ENCODE data around the gene XAB2.
A peak's percentile ranks its signal among the peaks of the same experiment; 100 is the strongest.

The XAB2 gene

GRCh38 chr19:7629347-7630054 lies at the start of gene XAB2, which contains the start of gene PET100:
Gene XAB2 (minus strand): TSS chr19:7629545. CDS start chr19:7629527, 18 bp downstream.
Gene PET100 (plus strand): TSS chr19:7629793. CDS start chr19:7629834, 41 bp downstream.
- DNase-seq: peak; percentile 99
- TF ChIP-seq POLR2A (IDR thresholded peaks at IDR 0.05; ENCODE audit: low read length) (peak; percentile 81), GATA1 (IDR thresholded peaks at IDR 0.05; ENCODE audit: low read depth, low read length) (no peak)

- TF ChIP-seq GATA1 (IDR thresholded peaks at IDR 0.05; ENCODE audit: low read depth, low read length) (no peak), POLR2A (IDR thresholded peaks at IDR 0.05; ENCODE audit: low read length) (no peak)
- DNase-seq: peak in 1 of 2 experiments; percentile 20
Observed at GRCh38 chr19:7677669-7678311, 48.4 kb upstream of the XAB2 start.

- no peak for DNase-seq
- TF ChIP-seq POLR2A (IDR thresholded peaks at IDR 0.05; ENCODE audit: low read length) (no peak), GATA1 (IDR thresholded peaks at IDR 0.05; ENCODE audit: low read depth, low read length) (no peak)
Observed at GRCh38 chr19:7676854-7677253, 47.5 kb upstream of the XAB2 start, which contains the start of gene MCEMP1. Gene MCEMP1 (plus strand): TSS chr19:7677090. CDS start chr19:7677121, 31 bp downstream.

- no peak for DNase-seq
Observed at GRCh38 chr19:7676376-7676775, 47.0 kb upstream of the XAB2 start.

GRCh38 chr19:7674010-7675005 lies 45.0 kb upstream of the XAB2 start:
- TF ChIP-seq POLR2A (IDR thresholded peaks at IDR 0.05; ENCODE audit: low read length) (no peak), GATA1 (IDR thresholded peaks at IDR 0.05; ENCODE audit: low read depth, low read length) (no peak)
- peak; percentile 67 to 72 for DNase-seq

More at GRCh38 chr19:7676376-7676775, 47.0 kb upstream of the XAB2 start:
- TF ChIP-seq GATA1 (IDR thresholded peaks at IDR 0.05; ENCODE audit: low read depth, low read length) (no peak), POLR2A (IDR thresholded peaks at IDR 0.05; ENCODE audit: low read length) (no peak)

GRCh38 chr19:7672522-7672921 lies 43.2 kb upstream of the XAB2 start:
- no peak for DNase-seq
- TF ChIP-seq POLR2A (IDR thresholded peaks at IDR 0.05; ENCODE audit: low read length): no peak

GRCh38 chr19:7670790-7671189 lies 41.4 kb upstream of the XAB2 start:
- DNase-seq: no peak
- TF ChIP-seq GATA1 (IDR thresholded peaks at IDR 0.05; ENCODE audit: low read depth, low read length) (no peak), POLR2A (IDR thresholded peaks at IDR 0.05; ENCODE audit: low read length) (no peak)

- no peak for TF ChIP-seq GATA1 (IDR thresholded peaks at IDR 0.05; ENCODE audit: low read depth, low read length)
- no peak for TF ChIP-seq POLR2A (IDR thresholded peaks at IDR 0.05; ENCODE audit: low read length)
- DNase-seq: no peak
Observed at GRCh38 chr19:7670150-7670783, 40.9 kb upstream of the XAB2 start.

- DNase-seq: no peak
- TF ChIP-seq GATA1 (IDR thresholded peaks at IDR 0.05; ENCODE audit: low read depth, low read length): no peak
- TF ChIP-seq POLR2A (IDR thresholded peaks at IDR 0.05; ENCODE audit: low read length): no peak
Observed at GRCh38 chr19:7669641-7670040, 40.3 kb upstream of the XAB2 start.

- no peak for DNase-seq
- TF ChIP-seq GATA1 (IDR thresholded peaks at IDR 0.05; ENCODE audit: low read depth, low read length) (no peak), POLR2A (IDR thresholded peaks at IDR 0.05; ENCODE audit: low read length) (no peak)
Observed at GRCh38 chr19:7668842-7669241, 39.5 kb upstream of the XAB2 start, which contains the start of gene RETN. Gene RETN (plus strand): TSS chr19:7669049. CDS start chr19:7669327, 278 bp downstream.

GRCh38 chr19:7665076-7665475 lies 35.7 kb upstream of the XAB2 start:
- no peak for TF ChIP-seq GATA1 (IDR thresholded peaks at IDR 0.05; ENCODE audit: low read depth, low read length)
- TF ChIP-seq POLR2A (IDR thresholded peaks at IDR 0.05; ENCODE audit: low read length): no peak
- no peak for DNase-seq

- DNase-seq: no peak
- TF ChIP-seq GATA1 (IDR thresholded peaks at IDR 0.05; ENCODE audit: low read depth, low read length) (no peak), POLR2A (IDR thresholded peaks at IDR 0.05; ENCODE audit: low read length) (no peak)
Observed at GRCh38 chr19:7663706-7664105, 34.4 kb upstream of the XAB2 start.

GRCh38 chr19:7662657-7663056 lies 33.3 kb upstream of the XAB2 start:
- DNase-seq: no peak
- TF ChIP-seq POLR2A (IDR thresholded peaks at IDR 0.05; ENCODE audit: low read length) (no peak), GATA1 (IDR thresholded peaks at IDR 0.05; ENCODE audit: low read depth, low read length) (no peak)

Data from erythroblast (primary cell).